Stimulated activated CD8-positive, alpha-beta memory T cell treated with anti-CD3 and anti-CD28 coated beads, Interleukin-12 subunit alpha, Interleukin-12 subunit beta, amount 100 ng/mL, for 24 hours (primary cell): ENCODE data around the gene ANXA6.
"Not testable (repeated sequence)": the region's sequence is repeated elsewhere in the genome, so short reads cannot be mapped to it uniquely, and the experiment has no call there.

ENCODE experiments used
- DNase-seq: peaks from one replicate; pipeline ENCODE4 v3.0.0-alpha.2; 2020; ENCODE audit errors: extremely low read depth

Gene ANXA6

DNA sequence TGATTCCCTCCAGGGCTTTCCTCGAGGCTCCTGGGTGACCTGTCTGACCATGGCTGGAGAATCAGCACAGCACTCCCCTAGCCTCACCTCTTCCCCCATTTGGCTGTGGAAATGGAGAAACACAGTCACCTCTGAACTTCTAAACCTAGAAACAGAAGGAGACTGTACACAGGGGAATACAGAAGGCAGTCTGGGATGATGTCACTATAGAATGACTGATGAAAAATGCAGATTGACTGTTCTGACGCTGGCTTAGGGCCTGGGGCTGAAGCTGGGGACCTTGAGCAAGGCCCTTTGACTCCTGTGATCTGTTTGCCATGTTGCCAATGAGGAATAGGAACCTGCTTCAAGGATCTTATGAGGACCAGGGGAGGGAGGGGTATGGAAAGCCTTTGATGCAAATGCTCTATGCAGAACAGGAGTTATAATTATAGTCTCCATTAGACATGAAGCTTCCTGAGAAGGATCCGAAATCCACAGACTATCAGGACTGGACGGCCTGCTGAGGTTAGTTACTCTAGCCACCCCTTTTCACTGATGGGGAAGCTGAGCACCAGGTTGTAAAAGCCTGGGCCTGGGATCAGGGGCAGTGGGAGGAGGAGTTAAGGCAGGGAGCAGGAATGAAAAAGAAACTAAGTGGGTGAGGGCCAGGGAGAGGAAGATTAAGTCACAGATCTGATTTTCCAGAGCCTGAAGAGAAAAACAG lies 24.4 kb upstream of the ANXA6 start:
- no peak for DNase-seq

DNA sequence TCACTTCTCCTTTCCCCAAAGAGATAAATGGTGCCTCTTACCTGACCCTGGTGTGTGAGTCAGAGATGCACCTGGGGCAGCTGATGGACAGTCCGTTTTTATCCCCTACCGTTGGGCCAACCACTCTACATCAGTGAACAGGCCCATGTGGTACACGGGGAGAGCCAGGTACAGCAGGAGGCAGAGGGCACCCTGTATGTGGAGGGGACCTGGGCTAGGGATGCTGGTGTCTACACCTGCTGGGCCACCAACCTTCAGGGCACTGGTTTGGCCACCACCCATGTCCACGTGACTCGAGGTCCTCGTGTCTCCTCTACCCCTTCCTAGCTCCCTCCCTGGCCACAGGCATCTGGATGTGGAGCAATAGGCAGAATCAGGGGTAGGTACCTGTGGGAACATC lies 22.7 kb upstream of the ANXA6 start:
- DNase-seq = no peak

DNA sequence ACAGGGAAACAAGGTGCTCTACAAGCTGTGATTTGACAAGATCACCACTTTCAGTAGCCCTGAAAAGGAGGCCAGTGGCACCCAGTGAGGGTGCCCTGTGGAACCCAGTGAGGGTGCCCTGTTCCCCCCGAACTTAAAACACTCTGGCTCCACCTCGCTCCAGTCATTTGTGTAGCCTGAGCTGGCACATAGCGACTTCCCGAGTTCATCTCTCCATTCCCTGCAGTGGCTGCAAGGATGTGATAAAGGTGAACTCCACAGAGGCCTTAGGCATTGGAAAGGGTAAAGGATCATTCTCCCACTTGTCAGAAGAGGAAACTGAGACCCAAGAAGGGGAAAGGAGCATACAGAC lies 21.9 kb upstream of the ANXA6 start:
- no peak for DNase-seq

DNA sequence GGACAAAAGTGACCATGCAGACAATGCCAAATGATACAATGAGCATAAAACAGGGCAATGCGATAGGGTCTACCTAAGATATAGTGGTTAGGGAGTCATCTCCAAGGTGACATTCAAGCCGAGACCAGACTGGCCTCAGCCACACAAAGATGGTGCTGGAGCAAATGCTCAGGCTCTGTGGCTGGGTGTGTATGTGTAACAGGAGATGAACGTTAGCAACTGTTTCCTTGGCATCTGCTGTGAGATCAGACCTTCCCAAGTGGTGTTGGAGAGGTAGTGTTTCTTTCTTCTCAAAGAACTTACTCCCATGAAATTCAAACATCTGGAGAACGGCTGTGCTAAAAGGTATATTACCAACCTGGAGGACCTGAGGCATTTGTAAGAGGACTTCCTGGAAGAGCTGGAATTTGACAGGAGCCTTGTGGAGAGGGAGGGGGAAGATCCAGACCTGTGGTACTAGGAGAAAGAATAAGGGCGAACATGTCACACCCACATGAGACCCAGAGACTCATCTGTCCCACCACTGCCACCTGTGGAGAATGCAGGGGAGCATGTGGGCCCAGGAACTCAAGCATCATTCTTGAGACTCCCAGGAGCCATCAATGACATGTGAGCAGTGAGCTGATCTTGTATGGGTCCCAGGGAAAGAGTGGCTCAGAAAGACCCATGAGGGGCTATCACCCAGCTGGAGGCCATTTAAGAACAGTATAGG lies 21.4 kb upstream of the ANXA6 start:
- DNase-seq = no peak

DNA sequence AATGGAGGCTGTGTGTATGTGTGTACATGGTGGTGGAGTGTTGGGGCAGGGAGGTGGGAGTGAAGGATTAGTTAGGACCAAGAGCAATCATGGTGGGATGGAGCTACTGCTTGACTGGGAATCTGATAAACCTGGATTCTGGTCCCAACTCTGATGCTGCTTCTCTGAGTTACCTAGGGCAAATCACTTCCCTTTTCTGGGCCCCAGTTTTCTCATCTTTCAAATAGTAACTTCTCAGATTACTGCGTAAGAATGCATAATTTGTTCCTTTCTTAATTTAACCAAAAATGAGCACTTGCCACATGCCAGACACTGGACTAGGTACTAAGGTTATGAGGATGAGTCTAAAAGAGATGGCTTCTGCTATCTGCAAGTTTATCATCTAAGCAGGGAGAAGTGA lies 20.8 kb upstream of the ANXA6 start:
- no peak for DNase-seq

DNA sequence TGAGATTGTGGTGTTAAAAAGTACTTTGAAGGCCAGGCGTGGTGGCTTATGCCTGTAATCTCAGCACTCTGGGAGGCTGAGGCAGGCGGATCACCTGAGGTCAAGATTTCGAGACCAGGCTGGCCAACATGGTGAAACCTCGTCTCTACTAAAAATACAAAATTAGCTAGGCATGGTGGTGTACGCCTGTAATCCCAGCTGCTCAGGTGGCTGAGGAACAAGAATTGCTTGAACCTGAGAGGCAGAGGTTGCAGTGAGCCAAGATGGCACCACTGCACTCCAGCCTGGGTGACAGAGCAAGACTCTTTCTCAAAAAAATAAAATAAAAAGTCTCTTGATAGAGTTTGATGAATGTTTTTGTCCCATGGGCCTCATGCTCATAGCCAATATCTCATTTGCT lies 18.7 kb upstream of the ANXA6 start:
- not testable (repeated sequence) for DNase-seq

DNA sequence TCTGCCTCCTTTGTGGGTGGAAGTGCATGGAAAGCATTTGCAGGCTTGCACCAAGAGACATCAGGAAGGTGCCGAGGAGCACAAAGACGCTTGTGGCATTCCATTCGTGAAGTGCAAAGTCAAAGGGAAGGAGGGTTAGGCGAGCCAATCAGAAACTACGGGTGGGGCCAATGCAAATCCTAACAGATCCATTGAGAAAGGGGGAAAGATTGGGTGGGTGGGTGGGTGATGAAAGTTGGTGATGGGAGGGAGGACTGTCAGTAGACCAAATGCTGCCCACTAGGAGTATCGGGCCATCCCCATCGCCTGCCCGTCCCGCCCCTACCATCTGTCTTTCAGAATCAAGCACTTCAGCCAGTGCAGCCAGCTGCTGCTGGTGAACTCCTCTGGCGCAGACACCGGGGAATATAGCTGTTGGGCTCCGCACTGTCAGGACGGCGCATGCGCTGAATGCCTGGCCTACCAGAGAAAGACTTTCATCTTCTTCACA lies 17.1 kb upstream of the ANXA6 start:
- DNase-seq = no peak

DNA sequence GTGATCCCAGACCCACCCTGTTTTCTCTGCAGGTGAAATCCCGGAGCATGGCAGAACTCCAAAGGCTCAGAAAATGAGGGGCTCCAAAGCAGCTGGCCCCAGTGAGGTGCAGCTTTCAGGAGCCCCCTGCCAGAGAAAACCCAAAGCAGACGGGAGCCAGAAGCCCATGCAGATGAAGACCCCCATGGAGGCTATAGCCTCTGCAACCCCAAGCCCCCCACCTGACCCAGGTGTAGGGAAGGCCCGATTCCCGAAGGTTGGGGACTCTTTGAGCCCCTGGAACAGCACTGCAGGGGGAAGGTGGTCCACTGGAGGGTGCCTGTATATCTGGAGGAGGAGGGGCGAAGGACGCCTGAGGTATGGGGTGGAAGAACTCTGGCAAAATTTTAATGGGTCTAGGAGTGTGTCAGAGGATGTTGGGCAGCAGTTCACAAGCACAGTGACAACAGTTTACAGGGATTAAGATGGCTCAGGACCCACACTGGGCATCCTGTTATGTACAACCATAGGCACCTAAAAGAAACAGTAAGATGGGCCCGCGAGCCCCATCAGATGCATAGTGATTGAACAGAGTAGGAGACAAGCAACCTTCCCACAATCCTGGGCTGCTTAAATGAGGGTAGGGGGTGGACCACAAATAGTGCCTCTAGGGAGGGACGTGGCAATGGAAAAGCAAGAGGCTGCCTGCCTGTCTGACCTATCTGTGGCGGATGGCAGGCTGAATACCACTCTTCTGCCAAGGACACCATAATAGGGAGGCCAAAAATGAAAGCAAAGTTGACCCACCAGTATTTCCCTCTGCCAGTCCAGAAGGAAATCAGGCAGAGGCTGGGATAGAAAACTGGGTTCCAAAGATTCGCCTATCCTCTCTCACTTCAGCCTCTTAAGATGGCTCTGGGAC lies 16.4 kb upstream of the ANXA6 start:
- DNase-seq = no peak

DNA sequence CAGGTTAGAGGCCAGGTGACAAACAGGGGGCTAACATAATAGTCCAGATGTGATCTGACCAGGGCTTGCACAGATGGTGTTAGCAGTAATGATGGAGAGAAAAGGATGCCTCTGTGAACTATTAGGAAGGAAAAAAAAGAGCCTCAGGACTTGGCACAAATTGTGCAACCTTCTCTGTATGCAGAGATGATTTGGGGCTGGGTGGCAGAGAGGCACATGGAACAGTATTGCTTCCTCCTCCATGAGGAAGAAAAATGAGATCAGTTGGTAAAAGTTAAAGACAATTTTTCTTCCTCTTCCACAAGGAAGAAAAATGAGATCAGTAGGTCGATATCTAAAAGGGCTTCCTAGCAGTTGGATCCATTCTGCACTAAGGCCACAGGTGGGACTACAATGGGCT lies 13.9 kb upstream of the ANXA6 start:
- no peak for DNase-seq

DNA sequence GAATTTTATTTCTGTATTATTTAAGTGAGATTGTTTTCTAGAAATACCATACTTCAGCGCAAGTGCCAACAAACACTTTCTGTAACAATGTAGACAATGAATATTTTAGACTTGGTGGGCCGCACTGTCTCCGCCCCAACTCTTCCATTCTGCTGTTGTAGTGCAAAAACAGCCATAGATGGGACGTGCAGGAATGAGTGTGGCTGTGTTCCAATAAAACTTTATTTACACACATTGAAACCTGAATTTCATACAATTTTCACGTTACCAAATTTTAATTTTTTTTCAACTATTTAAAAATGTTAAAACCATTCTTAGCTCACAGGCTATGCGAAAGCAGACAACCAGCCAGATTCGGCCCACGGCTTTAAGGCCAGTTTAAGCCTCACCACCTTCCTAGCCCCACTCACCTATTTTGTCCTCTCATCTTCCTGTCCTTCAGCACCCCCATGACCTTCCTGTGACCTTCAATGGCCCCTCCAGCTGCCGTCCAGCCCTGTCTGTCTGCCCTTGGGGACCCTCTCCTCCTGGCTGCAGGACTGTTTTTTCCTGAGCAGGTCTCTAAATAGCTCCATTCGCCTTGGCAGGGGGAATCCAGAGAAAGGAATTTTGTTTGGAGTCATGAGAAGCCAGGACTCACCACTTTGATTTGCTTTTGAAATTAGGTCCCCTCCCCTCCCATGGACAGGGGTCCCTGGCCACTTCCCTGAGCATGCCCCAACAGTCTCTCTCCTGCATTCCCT lies 11.2 kb upstream of the ANXA6 start:
- no peak for DNase-seq

DNA sequence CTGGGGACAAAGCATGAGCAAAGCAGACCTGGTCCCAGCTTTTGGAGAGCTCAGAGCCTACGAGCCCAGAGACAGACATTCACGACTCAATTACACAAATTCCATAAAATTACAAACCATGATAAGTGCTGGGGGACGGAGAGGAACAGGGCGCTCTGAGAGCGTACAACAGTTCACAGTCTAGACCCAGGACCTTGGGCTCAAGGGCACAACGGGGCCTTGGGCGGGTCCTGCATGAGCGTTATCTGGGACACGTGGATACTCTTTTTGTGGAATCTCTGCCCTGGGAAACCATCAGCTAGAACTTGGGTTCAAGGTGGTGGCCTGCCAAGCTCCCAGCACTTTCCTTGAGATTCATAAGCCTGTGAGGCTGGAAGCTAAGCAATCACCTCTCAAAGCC lies 9.4 kb upstream of the ANXA6 start:
- DNase-seq = no peak

DNA sequence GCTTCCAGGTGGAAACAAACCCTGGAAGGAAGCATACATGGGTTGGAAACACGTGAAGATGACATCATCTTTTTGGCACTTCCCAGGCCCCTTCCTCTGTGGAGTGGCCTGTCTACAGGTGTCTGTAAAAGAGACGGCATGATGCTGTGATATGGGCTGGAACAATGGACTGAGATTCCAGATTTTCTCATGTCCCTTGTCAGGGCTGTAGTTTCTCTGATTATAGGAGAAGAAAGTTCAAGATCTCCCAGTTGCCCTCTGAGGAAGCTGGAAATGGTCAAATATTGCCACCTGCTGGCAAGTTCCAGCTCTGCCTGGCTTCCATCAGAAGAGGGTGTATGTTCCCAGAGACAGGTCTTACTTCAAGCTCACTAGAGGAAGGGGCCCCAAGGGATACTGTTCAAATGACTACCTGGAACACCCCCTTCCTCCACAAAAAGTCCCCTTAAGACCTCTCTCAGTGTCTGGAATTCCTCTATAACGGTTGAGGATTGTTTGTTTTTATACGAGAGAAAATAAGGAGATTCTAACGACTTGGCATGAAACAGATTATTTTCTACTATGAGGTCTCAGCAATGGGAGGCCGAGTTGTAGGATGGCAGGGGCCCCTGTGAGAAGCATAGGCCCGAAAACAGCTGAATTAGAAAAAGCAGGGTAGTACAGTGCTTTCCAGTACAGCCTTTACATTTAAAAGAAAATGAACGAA lies 7.3 kb upstream of the ANXA6 start:
- DNase-seq = no peak

DNA sequence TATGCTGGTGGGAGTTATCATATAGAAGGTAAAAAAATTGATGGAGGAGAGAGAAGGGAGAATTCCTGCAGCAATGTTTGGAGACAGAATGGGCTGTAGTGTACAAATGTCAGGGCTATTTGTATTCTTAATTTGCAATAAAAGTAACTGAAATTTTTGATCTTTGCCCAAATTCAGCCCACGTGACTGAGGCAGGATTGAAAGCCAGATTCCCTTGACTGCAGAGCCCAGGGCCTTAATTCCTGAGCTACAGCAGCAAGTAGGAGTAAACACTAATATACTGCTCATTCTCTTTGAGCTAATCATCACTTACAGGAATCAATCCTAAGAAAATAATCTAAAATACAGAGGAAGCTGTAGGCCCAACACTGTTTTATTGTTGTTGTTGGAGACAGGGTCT lies 5.2 kb upstream of the ANXA6 start:
- no peak for DNase-seq

DNA sequence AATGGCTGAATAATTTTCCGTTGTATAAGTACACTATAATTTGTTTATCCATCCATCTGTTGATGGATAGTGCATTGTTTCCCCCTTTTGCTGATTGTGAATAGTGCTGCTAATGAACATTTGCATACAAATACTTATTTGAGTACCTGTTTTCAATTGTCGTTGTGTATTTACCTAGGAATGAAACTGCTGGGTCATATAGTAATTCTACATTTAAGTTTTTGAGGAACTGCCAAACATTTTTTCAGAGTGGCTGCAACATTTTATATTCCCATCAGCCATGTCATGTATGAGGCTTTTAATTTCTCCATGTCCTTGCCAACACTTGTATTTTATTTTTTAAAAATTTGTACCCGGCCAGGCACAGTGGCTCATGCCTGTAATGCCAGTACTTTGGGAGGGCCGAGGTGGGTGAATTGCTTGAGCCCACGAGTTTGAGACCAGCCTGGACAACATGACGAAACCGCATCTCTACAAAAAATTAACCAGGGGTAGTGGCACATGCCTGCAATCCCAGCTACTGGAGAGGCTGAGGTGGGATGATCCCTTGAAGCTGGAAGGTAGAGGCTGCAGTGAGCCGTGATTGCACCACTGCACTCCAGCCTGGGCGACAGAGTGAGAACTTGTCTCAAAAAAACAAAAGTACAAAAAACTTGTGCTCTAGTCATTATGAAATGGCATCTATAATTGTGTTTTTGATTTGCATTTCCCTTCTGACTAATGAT lies 2.2 kb upstream of the ANXA6 start:
- no peak for DNase-seq

DNA sequence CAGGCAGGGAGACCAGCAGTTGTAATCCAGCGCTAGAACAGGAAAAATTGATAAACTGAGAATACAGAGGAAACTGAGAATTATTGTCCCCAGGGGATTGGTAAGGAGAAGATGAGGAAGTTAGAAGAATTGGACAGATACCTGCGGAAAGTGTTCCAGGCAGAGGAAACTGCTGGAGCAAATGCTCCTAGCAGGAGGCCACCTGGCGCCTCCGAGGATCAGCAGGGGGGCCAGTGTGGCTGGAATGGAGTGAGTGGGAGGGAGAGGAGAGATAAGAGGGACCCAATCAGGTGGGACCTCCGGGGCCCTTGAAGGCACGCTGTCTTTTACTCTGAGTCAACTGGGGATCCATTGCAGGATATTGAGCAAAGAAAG lies 695 bp upstream of the ANXA6 start:
- no peak for DNase-seq

DNA sequence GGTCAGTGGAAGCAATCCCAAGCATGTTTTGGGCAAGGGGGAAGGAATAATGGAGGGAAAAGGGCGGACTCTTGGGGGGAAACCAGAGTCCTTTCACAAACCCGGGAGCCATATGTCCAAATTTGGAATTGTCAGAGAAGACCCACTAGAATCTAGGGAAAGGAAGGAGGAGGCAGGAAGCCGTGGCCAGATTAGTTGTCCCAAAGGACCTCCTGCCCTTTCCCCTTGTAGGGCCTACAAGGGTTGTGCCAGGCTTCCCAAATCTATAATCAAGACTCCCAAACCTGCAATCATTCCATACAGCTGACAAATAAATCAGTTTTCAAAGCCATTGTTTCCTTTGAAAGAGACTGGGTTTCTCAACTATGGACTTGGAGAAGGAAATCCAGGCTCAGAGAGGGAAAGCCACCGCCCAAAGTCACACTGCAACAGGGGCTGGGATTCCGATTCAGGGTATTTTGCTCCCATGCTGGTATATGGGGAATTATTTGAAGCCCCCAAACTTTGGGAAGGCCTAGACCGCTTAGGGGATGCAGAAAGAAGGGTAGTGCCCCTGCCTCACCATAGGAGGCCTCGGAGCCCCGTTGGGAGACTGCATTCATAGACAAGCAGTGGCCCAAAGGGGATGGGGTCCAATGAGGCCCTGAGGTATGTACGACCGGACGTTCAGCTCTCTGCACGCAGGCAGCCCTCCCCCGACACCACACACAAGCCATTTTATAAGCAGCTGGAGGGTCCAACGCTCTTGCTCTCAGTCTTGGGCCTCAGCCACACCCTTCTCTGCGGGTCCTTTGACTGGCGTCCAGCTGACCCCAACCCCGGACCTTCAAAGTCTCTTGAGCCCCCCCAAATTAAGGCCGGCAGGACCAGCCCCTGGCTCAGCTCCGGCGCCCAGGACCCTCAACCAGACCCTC lies 815 bp downstream of the ANXA6 start:
- DNase-seq = no peak

DNA sequence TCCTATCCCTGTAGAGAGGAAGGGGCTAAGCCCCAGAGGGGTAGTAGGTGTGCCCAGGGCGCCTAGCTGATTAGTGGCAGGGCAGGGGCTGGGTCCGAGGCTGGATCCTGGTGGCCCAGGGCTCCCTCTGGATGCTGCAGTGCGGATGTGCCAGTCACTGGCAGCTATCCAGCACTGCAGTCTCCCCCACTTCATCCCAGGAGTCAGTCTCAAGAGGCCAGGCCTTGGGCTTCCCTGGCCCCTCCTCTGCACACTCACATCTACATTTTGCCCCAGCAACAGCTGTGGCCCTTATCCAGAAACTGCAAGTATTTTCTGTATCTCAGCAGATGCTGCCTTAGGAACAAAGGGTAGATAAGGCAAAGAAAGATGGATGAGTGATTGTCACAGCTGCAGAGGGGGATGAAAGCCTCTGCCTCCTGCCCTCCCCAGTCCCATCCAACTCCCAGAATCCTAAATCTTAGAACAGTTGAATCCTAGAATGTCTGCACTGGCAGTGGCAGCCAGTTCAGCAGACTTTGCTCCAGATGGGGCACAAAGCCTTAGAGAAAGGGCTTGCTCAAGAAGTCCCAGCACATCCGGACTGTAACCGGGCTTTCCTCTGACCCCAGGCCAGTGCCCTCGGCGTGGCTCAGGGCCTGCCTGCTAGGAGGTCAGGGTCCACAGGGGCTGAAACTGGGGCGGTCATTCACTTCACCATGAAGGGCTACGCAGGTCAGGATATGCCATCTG lies 1.6 kb downstream of the ANXA6 start:
- no peak for DNase-seq

DNA sequence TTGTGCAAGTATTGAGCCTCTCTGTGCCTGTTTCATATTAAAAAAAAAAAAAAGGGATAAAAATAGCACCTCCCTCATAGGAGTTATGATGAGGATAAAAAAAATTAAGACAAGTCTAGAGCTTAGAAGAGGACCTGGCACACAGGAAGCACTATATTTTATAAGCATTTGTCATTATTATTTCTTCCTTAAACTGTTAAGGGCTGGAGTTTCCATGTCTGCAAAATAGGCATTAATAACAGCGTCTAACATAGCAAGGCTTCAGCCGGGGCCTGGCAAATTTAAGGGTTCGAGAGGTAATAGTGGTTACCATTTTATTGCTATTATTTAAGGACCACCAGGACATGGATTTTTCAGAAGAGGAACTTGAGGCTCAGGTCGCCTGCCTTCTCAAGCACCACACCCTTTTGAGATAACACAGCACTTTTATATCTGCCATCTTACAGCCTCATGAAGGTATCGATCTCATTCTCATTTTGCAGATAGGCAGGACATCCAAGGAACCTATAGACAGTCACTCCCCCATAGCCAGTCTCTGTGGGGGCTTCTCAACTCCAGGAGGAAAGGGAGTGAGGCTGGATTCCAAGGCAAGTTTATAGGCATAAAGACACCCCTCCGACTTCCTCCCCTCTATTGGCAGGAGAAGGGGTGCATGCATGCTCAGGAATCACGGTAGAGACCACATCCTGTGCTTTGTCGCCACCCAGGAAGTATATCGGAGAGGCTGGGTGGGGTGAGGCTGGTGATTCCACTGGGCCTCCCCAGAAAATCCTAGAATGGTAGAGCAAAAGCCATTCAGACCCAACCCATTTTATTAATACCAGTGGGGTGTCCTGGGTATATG lies 2.4 kb downstream of the ANXA6 start:
- DNase-seq = no peak
